ENCODE data around the gene TCF7L1.

DNA sequence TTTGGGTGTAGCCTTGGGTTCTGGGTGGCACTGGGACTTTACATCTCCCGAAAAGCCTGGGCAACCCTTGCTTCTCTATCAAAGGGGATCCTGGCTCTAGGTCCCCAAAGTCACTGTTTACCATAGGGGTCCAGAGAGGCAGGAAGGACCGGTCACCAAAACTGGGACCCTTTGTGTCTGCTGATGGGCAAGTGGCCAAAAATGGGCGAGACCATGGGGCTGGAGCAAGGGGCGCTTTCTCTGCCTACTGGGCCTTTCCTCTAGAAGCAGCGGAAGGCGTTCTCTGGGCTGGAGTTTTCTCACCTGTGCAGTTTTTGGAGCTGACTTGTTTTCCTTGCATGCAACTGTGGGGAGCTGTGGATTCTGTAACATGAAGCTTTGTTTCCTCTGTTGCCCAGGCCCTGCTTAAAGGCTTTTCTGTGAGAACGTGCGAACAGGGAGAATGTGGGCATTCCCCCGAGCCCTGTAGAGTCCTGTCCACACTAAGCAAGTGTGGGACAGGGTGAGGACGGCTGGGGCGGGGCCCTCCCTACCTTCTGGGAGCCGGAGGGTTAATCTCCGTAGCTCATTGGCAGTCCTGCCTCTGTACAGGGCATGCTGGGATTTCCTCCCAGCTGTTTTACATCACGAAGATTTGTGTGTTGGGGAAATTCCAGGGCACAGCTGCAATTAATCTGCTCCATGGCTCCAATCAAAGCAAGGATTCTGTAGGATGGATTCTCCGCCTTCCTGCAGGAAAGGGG is 144.4 kb downstream of the TCF7L1 start:
- TF ChIP-seq, protein P1, sequence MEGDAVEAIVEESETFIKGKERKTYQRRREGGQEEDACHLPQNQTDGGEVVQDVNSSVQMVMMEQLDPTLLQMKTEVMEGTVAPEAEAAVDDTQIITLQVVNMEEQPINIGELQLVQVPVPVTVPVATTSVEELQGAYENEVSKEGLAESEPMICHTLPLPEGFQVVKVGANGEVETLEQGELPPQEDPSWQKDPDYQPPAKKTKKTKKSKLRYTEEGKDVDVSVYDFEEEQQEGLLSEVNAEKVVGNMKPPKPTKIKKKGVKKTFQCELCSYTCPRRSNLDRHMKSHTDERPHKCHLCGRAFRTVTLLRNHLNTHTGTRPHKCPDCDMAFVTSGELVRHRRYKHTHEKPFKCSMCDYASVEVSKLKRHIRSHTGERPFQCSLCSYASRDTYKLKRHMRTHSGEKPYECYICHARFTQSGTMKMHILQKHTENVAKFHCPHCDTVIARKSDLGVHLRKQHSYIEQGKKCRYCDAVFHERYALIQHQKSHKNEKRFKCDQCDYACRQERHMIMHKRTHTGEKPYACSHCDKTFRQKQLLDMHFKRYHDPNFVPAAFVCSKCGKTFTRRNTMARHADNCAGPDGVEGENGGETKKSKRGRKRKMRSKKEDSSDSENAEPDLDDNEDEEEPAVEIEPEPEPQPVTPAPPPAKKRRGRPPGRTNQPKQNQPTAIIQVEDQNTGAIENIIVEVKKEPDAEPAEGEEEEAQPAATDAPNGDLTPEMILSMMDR (IDR thresholded peaks at IDR 0.05) = no peak
- no peak for TF ChIP-seq POLR2A (IDR thresholded peaks at IDR 0.05; ENCODE audit: low read depth)
- peak; percentile 78 to 79 for TF ChIP-seq POLR2AphosphoS5 (IDR thresholded peaks at IDR 0.05)
- TF ChIP-seq EP300 (IDR thresholded peaks at IDR 0.05) = no peak

Measured in esophagus muscularis mucosa (tissue), 4 donors.